OCI-LY7 (cell line): ENCODE measurements around the gene DYNLT5.

Experiments used
- CTCF ChIP-seq: fragments of 200-600 bp; sonication (generic); conservative IDR thresholded peaks from 2 replicates; pipeline ENCODE4 v1.5.1; 2014; ENCODE audit warnings: mild to moderate bottlenecking, antibody characterized with exemption, low read length, moderate library complexity, mixed read lengths
- EZH2phosphoT487 ChIP-seq: fragments of 200-600 bp; sonication (generic); IDR thresholded peaks from 2 replicates; pipeline ENCODE4 v1.6.1; 2018; ENCODE audit warnings: low read depth, borderline replicate concordance, mild to moderate bottlenecking, mixed run types, antibody characterized with exemption, low read length, moderate library complexity, mixed read lengths

GRCh38 chr1:66729119-66729518 lies 23.1 kb upstream of the DYNLT5 start:
- TF ChIP-seq CTCF (no peak), EZH2phosphoT487 (no peak)
